ENCODE measurements around the gene LSM6. TPM values are rescaled to one million over a fixed set of nuclear protein-coding genes. Genes with fewer than 3 reads are reported as not detected.

The LSM6 gene
- total RNA-seq, 1 donor from 2014 or later: 10.7 TPM

- Histone ChIP-seq H3K4me3 (no peak overlapping the region), H3K27ac (no peak overlapping the region), H3K9me3 (peaks cover 0 to 16% of the 10 kb centered on the region in 2 donors), H3K4me1 (no peaks in the 10 kb centered on the region), H3K27me3 (no peaks in the 10 kb centered on the region), H3K36me3 (no peaks in the 10 kb centered on the region)
- DNase-seq (ENCODE audit: low spot score in 2 of 2): no peak
- intact Hi-C loops (cut with DNase I): no loop called here
- TF ChIP-seq CTCF (IDR thresholded peaks at IDR 0.05): no peak
Measured at GRCh38 chr4:146158036-146158745, 17.3 kb upstream of the LSM6 start.

- TF ChIP-seq CTCF (IDR thresholded peaks at IDR 0.05): no peak
- intact Hi-C loops (cut with DNase I): no loop called here
- H3K4me3 ChIP-seq: no peak overlapping the region
- no peak for DNase-seq (ENCODE audit: low spot score in 2 of 2)
- H3K27me3 ChIP-seq: no peaks in the 10 kb centered on the region
- no peak overlapping the region for H3K27ac ChIP-seq
- H3K4me1 ChIP-seq: no peaks in the 10 kb centered on the region
- H3K9me3 ChIP-seq: peaks cover 0 to 16% of the 10 kb centered on the region in 2 donors
- no peaks in the 10 kb centered on the region for H3K36me3 ChIP-seq
Measured at GRCh38 chr4:146159384-146160058, 16.0 kb upstream of the LSM6 start.

- no peak for TF ChIP-seq CTCF (IDR thresholded peaks at IDR 0.05)
- H3K36me3 ChIP-seq: no peaks in the 10 kb centered on the region
- intact Hi-C loops (cut with DNase I): no loop called here
Measured at GRCh38 chr4:146161243-146161642, 14.3 kb upstream of the LSM6 start.

GRCh38 chr4:146165221-146165620, 10.3 kb upstream of the LSM6 start:
- no peak overlapping the region for H3K4me3 ChIP-seq
- peaks cover 0 to 9% of the 10 kb centered on the region in 2 donors for H3K9me3 ChIP-seq
- no peak overlapping the region for H3K27ac ChIP-seq
- no peak for DNase-seq (ENCODE audit: low spot score in 2 of 2)
- intact Hi-C loops (cut with DNase I): no loop called here
- no peaks in the 10 kb centered on the region for H3K27me3 ChIP-seq
- H3K4me1 ChIP-seq: no peaks in the 10 kb centered on the region
- no peak for TF ChIP-seq CTCF (IDR thresholded peaks at IDR 0.05)
- no peaks in the 10 kb centered on the region for H3K36me3 ChIP-seq

More at GRCh38 chr4:146161243-146161642, 14.3 kb upstream of the LSM6 start:
- Histone ChIP-seq H3K9me3 (peaks cover 0 to 16% of the 10 kb centered on the region in 2 donors), H3K4me1 (no peaks in the 10 kb centered on the region), H3K27me3 (no peaks in the 10 kb centered on the region), H3K27ac (no peak overlapping the region), H3K4me3 (no peak overlapping the region)
- DNase-seq (ENCODE audit: low spot score in 2 of 2): no peak

- no peak for DNase-seq (ENCODE audit: low spot score in 2 of 2)
- Histone ChIP-seq H3K4me3 (no peak overlapping the region), H3K27me3 (no peaks in the 10 kb centered on the region), H3K4me1 (no peaks in the 10 kb centered on the region), H3K27ac (no peak overlapping the region), H3K36me3 (no peaks in the 10 kb centered on the region), H3K9me3 (peaks cover 0 to 9% of the 10 kb centered on the region in 2 donors)
- TF ChIP-seq CTCF (IDR thresholded peaks at IDR 0.05): no peak
- intact Hi-C loops (cut with DNase I): no loop called here
Measured at GRCh38 chr4:146165840-146166239, 9.7 kb upstream of the LSM6 start.
